IMR-90 (cell line): ENCODE data around the gene GPRIN2. TPM values are rescaled to one million over a fixed set of nuclear protein-coding genes. Genes with fewer than 3 reads are reported as not detected.

ENCODE experiments used
- ATAC-seq: fragments of 200-7000 bp; cut with Tn5 transposase; 2 replicates; pipeline ENCODE4 v1.9.1; 2020; ENCODE audit warnings: low read depth, mild to moderate bottlenecking, moderate library complexity
- BruUV-seq: library from RNA; stranded (reverse); fragments of 400-500 nt; replicated peaks from 2 replicates; lab custom pipeline; 2021; lab: Mats Ljungman, UMichigan
- CTCF ChIA-PET: fragments of 300-600 bp; formaldehyde crosslinking; extraction: SDS; loops from one replicate; lab custom pipeline; 2021; ENCODE audit warnings: antibody characterized with exemption; lab: Yijun Ruan, JAX
- POLR2A ChIA-PET: fragments of 300-600 bp; sonication (Branson Sonifier 250); formaldehyde crosslinking; loops from one replicate; lab custom pipeline; 2022; ENCODE audit warnings: antibody characterized with exemption; ENCODE audit not compliant: unreplicated experiment; lab: Charles Lee
- DNase-seq: peaks from one replicate; pipeline ENCODE4 v3.0.0; 2013
- H2AFZ ChIP-seq: replicated peaks from 2 replicates; pipeline ENCODE3; 2013; ENCODE audit warnings: low read length, mild to moderate bottlenecking; ENCODE audit not compliant: poor library complexity
- H2AK5ac ChIP-seq: 2 replicates; pipeline ENCODE4 v1.6.1; 2013; ENCODE audit warnings: low read depth, low read length, inconsistent platforms
- H2AK9ac ChIP-seq: replicated peaks from 2 replicates; pipeline ENCODE3; 2013; ENCODE audit warnings: mild to moderate bottlenecking, low read depth, low read length, moderate library complexity; ENCODE audit not compliant: poor library complexity
- H2BK120ac ChIP-seq: 2 replicates; pipeline ENCODE4 v1.6.1; 2013; ENCODE audit warnings: low read depth, low read length, inconsistent platforms
- H2BK15ac ChIP-seq: 3 replicates; pipeline ENCODE4 v1.6.1; 2013; ENCODE audit warnings: low read depth, low read length, inconsistent platforms
- H2BK20ac ChIP-seq: 2 replicates; pipeline ENCODE4 v1.6.1; 2013; ENCODE audit warnings: low read depth, mild to moderate bottlenecking, inconsistent platforms, low read length, moderate library complexity
- H2BK5ac ChIP-seq: 2 replicates; pipeline ENCODE4 v1.6.1; 2013; ENCODE audit warnings: mild to moderate bottlenecking, low read depth, low read length, inconsistent platforms; ENCODE audit not compliant: poor library complexity, severe bottlenecking
- H3K14ac ChIP-seq: replicated peaks from 2 replicates; pipeline ENCODE4 v1.6.1; 2013; ENCODE audit warnings: low read depth, low read length, inconsistent platforms
- H3K18ac ChIP-seq: 2 replicates; pipeline ENCODE4 v1.6.1; 2013; ENCODE audit warnings: low read depth, low read length, control low read depth
- H3K23ac ChIP-seq: 2 replicates; pipeline ENCODE4 v1.6.1; 2013; ENCODE audit warnings: low read depth, low read length, inconsistent platforms
- H3K27ac ChIP-seq: 2 replicates; pipeline ENCODE4 v1.5.1; 2013; ENCODE audit warnings: mild to moderate bottlenecking, control low read depth, low read length; ENCODE audit not compliant: insufficient read depth
- H3K27me3 ChIP-seq: 2 replicates; pipeline ENCODE4 v1.6.1; 2013; ENCODE audit warnings: low read length; ENCODE audit not compliant: control insufficient read depth, insufficient read depth
- H3K36me3 ChIP-seq: 2 replicates; pipeline ENCODE4 v1.6.1; 2013; ENCODE audit warnings: low read length, mixed read lengths; ENCODE audit not compliant: control insufficient read depth, insufficient read depth
- H3K4ac ChIP-seq: 2 replicates; pipeline ENCODE4 v1.6.1; 2013; ENCODE audit warnings: low read depth, low read length, inconsistent platforms
- H3K4me1 ChIP-seq: 2 replicates; pipeline ENCODE4 v1.6.1; 2013; ENCODE audit warnings: low read length, mixed read lengths; ENCODE audit not compliant: control insufficient read depth, insufficient read depth
- H3K4me2 ChIP-seq: 2 replicates; pipeline ENCODE4 v1.6.1; 2013; ENCODE audit warnings: low read depth, mild to moderate bottlenecking, control low read depth, low read length, moderate library complexity
- H3K4me3 ChIP-seq: 2 replicates; pipeline ENCODE4 v1.5.1; 2013; ENCODE audit warnings: low read depth, mild to moderate bottlenecking, control low read depth, low read length, moderate library complexity; ENCODE audit not compliant: insufficient read depth
- H3K56ac ChIP-seq: 2 replicates; pipeline ENCODE4 v1.6.1; 2013; ENCODE audit warnings: low read length, inconsistent platforms; ENCODE audit not compliant: insufficient read depth; ENCODE audit errors: extremely low read depth
- H3K79me1 ChIP-seq, 2 experiments: 2 replicates each; pipeline ENCODE4 v1.6.1; 2013; ENCODE audit warnings: low read length in 2 of 2, inconsistent platforms in 1 of 2, low read depth in 1 of 2
- H3K9ac ChIP-seq: 2 replicates; pipeline ENCODE4 v1.6.1; 2013; ENCODE audit warnings: low read depth, low read length, control low read depth
- H3K9me1 ChIP-seq: 2 replicates; pipeline ENCODE4 v1.6.1; 2013; ENCODE audit warnings: low read length, inconsistent platforms; ENCODE audit not compliant: insufficient read depth
- H3K9me3 ChIP-seq: 2 replicates; pipeline ENCODE4 v1.6.1; 2013; ENCODE audit warnings: low read length; ENCODE audit not compliant: control insufficient read depth, insufficient read depth
- H4K20me1 ChIP-seq: 2 replicates; pipeline ENCODE4 v1.6.1; 2013; ENCODE audit warnings: low read length, inconsistent platforms; ENCODE audit not compliant: insufficient read depth
- H4K5ac ChIP-seq: 2 replicates; pipeline ENCODE4 v1.6.1; 2013; ENCODE audit warnings: mild to moderate bottlenecking, low read depth, low read length, control low read depth
- H4K8ac ChIP-seq, 2 experiments: 2 replicates each; pipeline ENCODE4 v1.6.1; 2013; ENCODE audit warnings: low read depth in 2 of 2, low read length in 2 of 2, control low read depth in 1 of 2, inconsistent platforms in 1 of 2
- H4K91ac ChIP-seq: 2 replicates; pipeline ENCODE4 v1.6.1; 2013; ENCODE audit warnings: low read depth, low read length, inconsistent platforms; ENCODE audit not compliant: insufficient read depth
- BHLHE40 ChIP-seq: fragments of 150-350 bp; IDR thresholded peaks from 2 replicates; pipeline ENCODE4 v1.6.1; 2016; ENCODE audit warnings: mild to moderate bottlenecking, low read depth, low read length
- CEBPB ChIP-seq: IDR thresholded peaks from 2 replicates; pipeline ENCODE4 v1.6.1; 2012; ENCODE audit warnings: low read depth, low read length, improper control_type of control experiment
- CHD1 ChIP-seq: IDR thresholded peaks from 2 replicates; pipeline ENCODE4 v1.6.1; 2012; ENCODE audit warnings: low read depth, low read length, improper control_type of control experiment
- MXI1 ChIP-seq: IDR thresholded peaks from 2 replicates; pipeline ENCODE4 v1.6.1; 2012; ENCODE audit warnings: low read depth, mild to moderate bottlenecking, low read length, moderate library complexity, borderline replicate concordance
- NFE2L2 ChIP-seq: fragments of 150-350 bp; IDR thresholded peaks from 2 replicates; pipeline ENCODE4 v1.6.1; 2016; ENCODE audit warnings: low read depth, mild to moderate bottlenecking, low read length
- RFX5 ChIP-seq: IDR thresholded peaks from 2 replicates; pipeline ENCODE4 v1.8.0; 2012; ENCODE audit warnings: low read depth, mild to moderate bottlenecking, low read length, moderate library complexity
- SMC3 ChIP-seq: fragments of 150-350 bp; IDR thresholded peaks from 2 replicates; pipeline ENCODE4 v1.6.1; 2016; ENCODE audit warnings: low read depth, mild to moderate bottlenecking, antibody characterized with exemption, low read length, moderate library complexity
- WGBS, 2 experiments: methylation state at CpG; one replicate each; pipeline versions ENCODE4 v1.1.5 to v1.1.7; 2013; ENCODE audit warnings: missing lambda C conversion rate in 2 of 2; ENCODE audit not compliant: insufficient read length in 1 of 2; ENCODE audit errors: extremely low coverage in 2 of 2; 5-methylcytosine and 5-hydroxymethylcytosine counted together
- dilution Hi-C: fragments of 300-500 bp; cut with HindIII; formaldehyde crosslinking; loops from one replicate; pipeline ENCODE4 v1.14.3; 2018; ENCODE audit warnings: low sequenced_read_pairs; ENCODE audit not compliant: unreplicated experiment
- in situ Hi-C: fragments of 300-500 bp; cut with MboI; formaldehyde crosslinking; loops from 3 replicates; pipeline ENCODE4 v1.14.3; 2019; ENCODE audit warnings: low sequenced_read_pairs, inconsistent platforms, mixed read lengths
- intact Hi-C: fragments of 100-400 bp; cut with micrococcal nuclease; formaldehyde crosslinking; loops from 2 replicates; pipeline ENCODE4 v1.10.0; 2022
- polyA plus RNA-seq, 3 experiments: library from polyadenylated mRNA; depleted of rRNA; stranded (reverse); fragments of >200 nt; gene quantifications; 2 replicates each; pipeline ENCODE4 v1.2.3, GENCODE V29; 2012; ENCODE audit warnings: low replicate concordance in 1 of 3
- total RNA-seq: library from RNA; depleted of rRNA; stranded (reverse); fragments of >200 nt; gene quantifications from 2 replicates; pipeline ENCODE4 v1.2.3, GENCODE V29; 2012
- TF ChIP-seq, protein P1 (sequence below): fragments of 150-350 bp; IDR thresholded peaks from 2 replicates; pipeline ENCODE4 v1.6.1; 2017; ENCODE audit warnings: mild to moderate bottlenecking, antibody characterized with exemption, low read length, low read depth

The GPRIN2 gene
- total and polyA plus RNA-seq, 2 of the 4 experiments (the other 2 are of a cell fraction) = under 0.01 TPM; not detected in 1

GRCh38 chr10:46553238-46554049 lies 3.0 kb downstream of the GPRIN2 start:
- H3K4me1 ChIP-seq = no peaks in the 10 kb centered on the region; the same call in 1 of the 2 replicates
- H2AK9ac ChIP-seq = no peak overlapping the region
- no peaks in the 10 kb centered on the region for H3K36me3 ChIP-seq
- no peak overlapping the region for H3K23ac ChIP-seq
- intact Hi-C loops (no loop called here), dilution Hi-C loops (no loop called here), in situ Hi-C loops (no loop called here)
- no peak overlapping the region for H2BK5ac ChIP-seq
- H2AK5ac ChIP-seq = no peak overlapping the region
- no peak for ATAC-seq
- DNase-seq = no peak
- no peak overlapping the region for H2BK120ac ChIP-seq
- no peak overlapping the region for H3K18ac ChIP-seq
- H3K9ac ChIP-seq = no peak overlapping the region
- no peak overlapping the region for H4K8ac ChIP-seq
- H2BK15ac ChIP-seq = no peak overlapping the region
- no TSS peak for BruUV-seq
- H3K9me1 ChIP-seq = no peaks in the 10 kb centered on the region; the same call in 1 of the 2 replicates
- WGBS, 2 experiments = 14% methylated on average over 1 of the region's 2 CpGs; no CpG with 5 or more reads in 1 of the 2 experiments
- TF ChIP-seq BHLHE40 = no peak
- TF ChIP-seq RFX5 = no peak
- TF ChIP-seq SMC3 = no peak
- TF ChIP-seq MXI1 = no peak
- TF ChIP-seq NFE2L2 = no peak
- TF ChIP-seq CHD1 = no peak
- TF ChIP-seq, protein P1, sequence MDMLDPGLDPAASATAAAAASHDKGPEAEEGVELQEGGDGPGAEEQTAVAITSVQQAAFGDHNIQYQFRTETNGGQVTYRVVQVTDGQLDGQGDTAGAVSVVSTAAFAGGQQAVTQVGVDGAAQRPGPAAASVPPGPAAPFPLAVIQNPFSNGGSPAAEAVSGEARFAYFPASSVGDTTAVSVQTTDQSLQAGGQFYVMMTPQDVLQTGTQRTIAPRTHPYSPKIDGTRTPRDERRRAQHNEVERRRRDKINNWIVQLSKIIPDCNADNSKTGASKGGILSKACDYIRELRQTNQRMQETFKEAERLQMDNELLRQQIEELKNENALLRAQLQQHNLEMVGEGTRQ = no peak
- no peak for TF ChIP-seq CEBPB
- H2BK20ac ChIP-seq = no peak overlapping the region
- POLR2A ChIA-PET = no interaction called here
- H4K5ac ChIP-seq = no peak overlapping the region
- no peak overlapping the region for H3K4ac ChIP-seq
- no peaks in the 10 kb centered on the region for H4K20me1 ChIP-seq
- H3K56ac ChIP-seq = no peak overlapping the region
- no peak overlapping the region for H3K4me3 ChIP-seq
- no peak overlapping the region for H3K27ac ChIP-seq
- no peak overlapping the region for H3K4me2 ChIP-seq
- H2AFZ ChIP-seq = no peak overlapping the region
- H3K79me1 ChIP-seq = no peaks in the 10 kb centered on the region
- no peak overlapping the region for H3K14ac ChIP-seq
- H4K91ac ChIP-seq = no peak overlapping the region
- CTCF ChIA-PET = no interaction called here
- no peaks in the 10 kb centered on the region for H3K9me3 ChIP-seq
- peaks cover 56% of the 10 kb centered on the region for H3K27me3 ChIP-seq
